Activated T-cell treated with anti-CD3 and anti-CD28 coated beads, Interleukin-2, amount 50 U/mL, for 24 hours (primary cell): ENCODE results near the gene IRF6.

Source experiments
- DNase-seq: peaks from one replicate; pipeline ENCODE4 v3.0.0-alpha.2; 2020
- H3K27ac Mint-ChIP-seq: 2 replicates; pipeline ENCODE4 v1.8.0; 2020; ENCODE audit warnings: mild to moderate bottlenecking, mixed read lengths
- H3K27me3 Mint-ChIP-seq: 2 replicates; pipeline ENCODE4 v1.8.0; 2020; ENCODE audit warnings: mixed read lengths
- H3K36me3 Mint-ChIP-seq: 2 replicates; pipeline ENCODE4 v1.8.0; 2020; ENCODE audit warnings: low read depth, mixed read lengths
- H3K4me1 Mint-ChIP-seq: 2 replicates; pipeline ENCODE4 v1.8.0; 2020; ENCODE audit warnings: low read depth, mixed read lengths
- H3K4me3 Mint-ChIP-seq: 2 replicates; pipeline ENCODE4 v1.8.0; 2020; ENCODE audit warnings: mild to moderate bottlenecking, moderate library complexity, mixed read lengths
- H3K9me3 Mint-ChIP-seq: 2 replicates; pipeline ENCODE4 v1.8.0; 2020; ENCODE audit warnings: mixed read lengths

The IRF6 gene

GRCh38 chr1:209805875-209806760 is at the start of gene IRF6:
Gene IRF6 (minus strand): TSS chr1:209806142. CDS start chr1:209801413, 4,729 bp downstream.
- H3K4me3 Mint-ChIP-seq: peak within 1 kb of the TSS; percentile 75
- no peaks in the 10 kb centered on the region for H3K36me3 Mint-ChIP-seq
- H3K27ac Mint-ChIP-seq: peak within 1 kb of the TSS; percentile 76
- peaks cover 6% of the 10 kb centered on the region for H3K27me3 Mint-ChIP-seq
- H3K4me1 Mint-ChIP-seq: peaks cover 20% of the 10 kb centered on the region
- no peaks in the 10 kb centered on the region for H3K9me3 Mint-ChIP-seq
- DNase-seq: peak; percentile 82

DNA sequence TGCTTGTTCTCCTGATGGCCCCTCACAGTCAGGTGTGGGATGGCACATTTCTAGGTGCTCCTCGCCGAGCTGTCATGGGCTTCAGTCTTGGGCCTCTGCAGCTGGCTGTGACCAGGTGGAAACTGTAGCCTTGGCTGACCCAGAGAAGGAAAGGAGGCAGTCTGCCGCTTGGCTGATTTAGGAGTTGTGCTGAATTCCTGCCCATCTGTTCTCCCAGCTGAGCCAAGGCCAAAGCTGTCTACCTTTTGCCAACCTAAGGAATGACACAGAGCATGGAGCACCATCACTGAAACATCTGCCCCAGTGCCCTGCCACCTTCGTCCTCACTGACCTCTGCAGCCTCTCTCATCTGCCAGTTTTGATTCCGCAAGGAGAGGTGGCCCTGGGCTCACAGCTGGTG is 49.7 kb upstream of the IRF6 start:
- Mint-ChIP-seq H3K27me3 (no peaks in the 10 kb centered on the region), H3K27ac (no peak overlapping the region), H3K36me3 (peaks cover 62% of the 10 kb centered on the region), H3K9me3 (no peaks in the 10 kb centered on the region), H3K4me1 (peaks cover 3% of the 10 kb centered on the region), H3K4me3 (no peak overlapping the region)
- no peak for DNase-seq

DNA sequence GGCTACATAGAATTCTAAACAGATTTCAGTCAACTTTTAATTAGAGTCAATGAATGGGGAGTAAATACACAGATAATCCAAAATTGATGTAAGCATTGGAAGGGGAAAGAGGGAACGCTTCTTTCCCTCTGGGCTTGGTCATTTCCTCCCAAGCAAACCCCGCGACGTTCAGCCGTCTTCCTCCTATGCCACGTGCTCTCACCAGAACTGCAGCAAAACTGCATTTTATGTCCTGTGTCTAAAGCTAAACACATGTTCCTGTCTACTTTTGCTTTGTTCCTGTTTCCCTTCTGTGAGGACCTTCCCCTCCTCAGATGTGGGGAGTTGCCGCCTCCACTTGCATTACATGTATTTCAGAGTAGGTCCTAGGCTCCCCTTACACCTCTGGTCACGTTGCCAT is 49.1 kb upstream of the IRF6 start:
- peaks cover 3% of the 10 kb centered on the region for H3K4me1 Mint-ChIP-seq
- no peaks in the 10 kb centered on the region for H3K27me3 Mint-ChIP-seq
- H3K36me3 Mint-ChIP-seq: peaks cover 68% of the 10 kb centered on the region
- H3K27ac Mint-ChIP-seq: peak overlapping the region; percentile 13
- no peak overlapping the region for H3K4me3 Mint-ChIP-seq
- H3K9me3 Mint-ChIP-seq: no peaks in the 10 kb centered on the region
- no peak for DNase-seq

- no peak overlapping the region for H3K4me3 Mint-ChIP-seq
- H3K4me1 Mint-ChIP-seq: peaks cover 3% of the 10 kb centered on the region
- H3K27ac Mint-ChIP-seq: peak overlapping the region; percentile 37
- H3K36me3 Mint-ChIP-seq: peaks cover 76% of the 10 kb centered on the region
- no peak for DNase-seq
- no peaks in the 10 kb centered on the region for H3K9me3 Mint-ChIP-seq
- H3K27me3 Mint-ChIP-seq: no peaks in the 10 kb centered on the region
Observed at GRCh38 chr1:209854196-209854595, 48.3 kb upstream of the IRF6 start.

- Mint-ChIP-seq H3K9me3 (no peaks in the 10 kb centered on the region), H3K27ac (no peak overlapping the region), H3K4me3 (no peak overlapping the region), H3K27me3 (no peaks in the 10 kb centered on the region), H3K36me3 (peaks cover 81% of the 10 kb centered on the region), H3K4me1 (peaks cover 3% of the 10 kb centered on the region)
- no peak for DNase-seq
Observed at GRCh38 chr1:209853676-209854075, 47.7 kb upstream of the IRF6 start.

DNA sequence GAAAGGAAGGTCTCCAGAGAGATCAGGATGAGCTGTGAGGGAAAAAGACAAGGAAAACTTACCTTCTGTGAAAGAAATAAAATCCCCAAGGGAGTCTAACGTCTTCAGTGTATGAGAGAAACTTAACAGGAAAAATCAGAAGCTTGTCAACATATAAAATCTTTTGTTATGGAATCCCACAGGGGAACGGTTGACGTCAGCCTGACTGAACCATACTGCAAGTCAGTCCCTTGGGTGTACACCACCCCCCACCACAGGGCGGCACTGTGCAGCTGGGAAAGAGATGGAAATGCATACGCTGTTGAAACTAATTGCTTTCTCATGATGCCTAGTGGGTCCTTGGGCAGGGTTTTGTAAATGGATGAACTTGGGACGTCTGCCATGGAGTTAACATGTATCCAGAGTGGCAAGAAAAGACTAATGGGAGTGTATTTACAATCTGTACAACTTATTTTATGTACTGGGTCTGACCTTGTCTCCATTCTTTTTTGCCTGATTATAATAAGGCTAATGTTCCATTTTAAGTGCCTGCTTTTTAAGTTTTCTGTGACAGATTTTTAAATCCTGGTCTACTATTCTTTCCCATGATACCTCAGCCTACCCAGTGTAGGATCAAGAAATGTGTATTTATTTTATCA is 44.5 kb upstream of the IRF6 start:
- DNase-seq: peak; percentile 56

DNA sequence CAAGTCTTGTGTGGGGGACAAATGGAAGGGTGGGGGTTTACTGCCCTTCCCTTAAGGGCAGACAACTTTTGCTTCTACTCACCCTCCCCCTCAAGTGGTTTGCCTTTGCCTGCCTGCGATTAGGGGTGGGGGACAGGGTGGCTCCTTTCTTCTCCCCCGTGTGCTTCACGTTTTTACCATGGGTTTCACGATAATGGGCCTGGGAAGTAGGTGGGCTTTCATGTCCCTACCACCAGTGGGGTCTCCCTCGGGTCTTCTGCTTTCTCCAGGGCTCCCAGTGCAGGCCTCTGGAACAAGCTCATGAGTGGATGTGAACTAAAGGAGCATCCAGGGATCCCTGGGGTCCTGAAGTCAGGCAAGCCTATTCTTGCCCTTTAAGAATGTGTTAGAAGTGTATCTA is 43.4 kb upstream of the IRF6 start:
- Mint-ChIP-seq H3K4me1 (peaks cover 6% of the 10 kb centered on the region), H3K27ac (no peak overlapping the region), H3K9me3 (no peaks in the 10 kb centered on the region), H3K27me3 (no peaks in the 10 kb centered on the region), H3K4me3 (no peak overlapping the region), H3K36me3 (peaks cover 97% of the 10 kb centered on the region)
- no peak for DNase-seq

More for the DNA sequence above, 44.5 kb upstream of the IRF6 start:
- Mint-ChIP-seq H3K27me3 (no peaks in the 10 kb centered on the region), H3K36me3 (peaks cover 92% of the 10 kb centered on the region), H3K9me3 (no peaks in the 10 kb centered on the region), H3K4me1 (peaks cover 8% of the 10 kb centered on the region), H3K4me3 (no peak overlapping the region), H3K27ac (peak overlapping the region; percentile 72)

DNA sequence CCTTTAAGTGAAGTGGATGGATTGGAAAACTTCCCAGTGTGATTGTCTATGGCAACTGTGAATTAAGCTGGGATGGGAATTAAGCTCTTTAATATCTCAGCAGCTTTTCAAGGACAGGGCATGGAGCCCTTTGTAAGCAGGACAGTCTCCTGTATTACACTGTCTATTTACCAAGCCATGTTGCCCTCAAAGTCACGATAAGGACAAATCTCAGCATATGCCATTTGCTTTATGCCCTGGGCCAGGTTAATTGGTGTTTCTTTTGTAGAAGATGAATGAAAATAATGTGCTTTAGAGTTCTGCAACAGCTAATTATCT is 39.4 kb upstream of the IRF6 start:
- DNase-seq: no peak
- Mint-ChIP-seq H3K36me3 (peaks cover 96% of the 10 kb centered on the region), H3K4me3 (no peak overlapping the region)

DNA sequence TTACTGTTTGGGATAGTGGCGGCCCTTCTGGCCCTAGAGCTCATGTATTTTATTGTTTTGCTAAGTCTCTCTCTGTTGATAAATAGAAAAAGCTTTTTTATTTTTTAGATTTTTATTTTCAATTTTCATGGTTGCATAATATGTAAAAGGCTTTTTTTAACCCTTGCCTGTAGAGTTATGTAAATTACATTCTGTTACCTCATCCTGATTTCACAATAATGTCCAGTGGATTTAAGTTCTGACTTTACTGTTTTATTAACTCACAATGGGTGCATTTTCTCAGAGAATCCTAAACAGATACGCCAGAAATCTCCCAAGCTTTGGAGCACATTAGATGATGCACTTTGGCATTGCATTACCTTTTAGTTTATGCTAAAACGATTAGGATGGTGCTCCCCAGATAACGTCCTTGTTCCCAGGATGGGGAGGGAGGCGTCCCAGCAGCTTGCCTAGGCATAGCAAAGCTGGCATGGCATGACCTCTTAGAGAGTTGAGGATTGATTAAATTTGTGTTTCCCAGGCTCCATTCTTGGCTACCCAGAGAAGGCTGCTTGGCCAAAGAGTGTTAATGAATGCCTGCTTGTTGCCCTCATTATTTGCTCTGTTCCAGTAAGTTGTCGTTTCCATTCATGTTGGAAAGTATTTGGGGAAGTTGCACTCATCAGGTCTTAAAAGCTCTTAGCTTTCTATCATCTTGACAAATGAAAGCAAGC is 38.9 kb upstream of the IRF6 start:
- H3K4me1 Mint-ChIP-seq: peaks cover 18% of the 10 kb centered on the region
- no peak overlapping the region for H3K27ac Mint-ChIP-seq
- H3K9me3 Mint-ChIP-seq: no peaks in the 10 kb centered on the region
- H3K27me3 Mint-ChIP-seq: no peaks in the 10 kb centered on the region
- H3K4me3 Mint-ChIP-seq: no peak overlapping the region
- peaks cover 96% of the 10 kb centered on the region for H3K36me3 Mint-ChIP-seq
- DNase-seq: no peak

More for the DNA sequence above, 39.4 kb upstream of the IRF6 start:
- H3K4me1 Mint-ChIP-seq: peaks cover 13% of the 10 kb centered on the region
- H3K9me3 Mint-ChIP-seq: no peaks in the 10 kb centered on the region
- H3K27me3 Mint-ChIP-seq: no peaks in the 10 kb centered on the region
- no peak overlapping the region for H3K27ac Mint-ChIP-seq

DNA sequence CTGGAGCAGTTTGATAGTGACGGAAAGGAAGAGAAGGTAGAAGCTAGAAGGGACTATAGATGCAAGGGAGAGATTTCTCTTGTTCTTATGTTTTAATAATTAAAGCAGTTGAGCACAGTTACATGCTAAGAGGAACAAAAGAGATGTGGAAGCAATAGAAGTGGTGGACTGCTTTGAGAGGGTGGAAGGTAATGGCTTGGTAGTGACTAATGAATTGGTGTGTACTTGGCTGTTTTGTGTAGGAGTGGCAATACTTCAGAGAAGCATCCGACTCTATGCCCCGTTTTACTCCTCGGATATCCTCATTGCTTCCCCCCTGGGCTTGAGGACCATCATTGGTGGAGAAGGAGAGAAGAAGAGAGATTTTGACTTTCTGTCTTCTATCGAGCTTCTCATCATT is 34.7 kb upstream of the IRF6 start:
- Mint-ChIP-seq H3K9me3 (no peaks in the 10 kb centered on the region), H3K4me1 (peaks cover 41% of the 10 kb centered on the region), H3K4me3 (no peak overlapping the region), H3K27ac (peak overlapping the region; percentile 88), H3K27me3 (no peaks in the 10 kb centered on the region), H3K36me3 (peaks cover 98% of the 10 kb centered on the region)
- no peak for DNase-seq

DNA sequence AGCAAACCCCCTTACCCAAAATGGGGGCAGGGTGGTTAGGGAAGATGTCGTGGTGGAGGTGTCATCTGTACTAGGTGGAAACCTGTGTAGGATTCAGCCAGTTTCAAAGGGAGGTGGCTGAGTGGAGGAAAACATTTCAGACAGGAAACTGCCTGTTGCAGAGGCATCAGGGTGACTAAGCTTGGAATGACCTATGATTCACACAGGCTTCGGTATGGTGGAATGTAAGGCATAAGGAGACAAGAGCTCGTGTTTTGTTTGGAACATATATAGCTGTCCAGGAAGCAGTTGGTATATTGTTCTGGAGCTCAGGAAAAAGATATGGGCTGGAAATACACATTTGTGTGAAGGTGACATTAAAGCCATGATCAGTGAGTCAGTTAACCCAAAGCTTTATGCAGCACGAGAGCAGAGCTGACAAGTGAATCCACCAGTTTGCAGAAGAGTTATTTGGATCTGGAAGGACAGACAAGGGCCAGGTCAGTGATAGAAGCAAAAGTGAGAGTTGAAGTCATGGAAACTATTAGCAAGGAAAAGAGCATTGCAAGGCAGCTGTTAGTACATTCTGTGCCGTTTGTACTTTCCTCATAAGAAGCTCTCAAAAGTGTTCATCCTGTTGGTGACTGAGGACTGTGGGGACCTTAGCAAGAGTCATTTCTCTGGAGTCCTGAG is 34.1 kb upstream of the IRF6 start:
- H3K4me1 Mint-ChIP-seq: peaks cover 46% of the 10 kb centered on the region
- peak overlapping the region; percentile 88 for H3K27ac Mint-ChIP-seq
- DNase-seq: no peak
- H3K36me3 Mint-ChIP-seq: peaks cover 98% of the 10 kb centered on the region
- H3K4me3 Mint-ChIP-seq: no peak overlapping the region
- no peaks in the 10 kb centered on the region for H3K9me3 Mint-ChIP-seq
- no peaks in the 10 kb centered on the region for H3K27me3 Mint-ChIP-seq

GRCh38 chr1:209838537-209838936 is 32.6 kb upstream of the IRF6 start:
- H3K4me1 Mint-ChIP-seq: peaks cover 55% of the 10 kb centered on the region
- no peaks in the 10 kb centered on the region for H3K27me3 Mint-ChIP-seq
- H3K4me3 Mint-ChIP-seq: no peak overlapping the region
- no peaks in the 10 kb centered on the region for H3K9me3 Mint-ChIP-seq
- DNase-seq: no peak
- H3K27ac Mint-ChIP-seq: no peak overlapping the region
- H3K36me3 Mint-ChIP-seq: peaks cover 100% of the 10 kb centered on the region

GRCh38 chr1:209837671-209838070 is 31.7 kb upstream of the IRF6 start:
- Mint-ChIP-seq H3K27ac (peak overlapping the region; percentile 16), H3K27me3 (no peaks in the 10 kb centered on the region), H3K9me3 (no peaks in the 10 kb centered on the region), H3K36me3 (peaks cover 100% of the 10 kb centered on the region), H3K4me3 (no peak overlapping the region), H3K4me1 (peaks cover 60% of the 10 kb centered on the region)
- no peak for DNase-seq

DNA sequence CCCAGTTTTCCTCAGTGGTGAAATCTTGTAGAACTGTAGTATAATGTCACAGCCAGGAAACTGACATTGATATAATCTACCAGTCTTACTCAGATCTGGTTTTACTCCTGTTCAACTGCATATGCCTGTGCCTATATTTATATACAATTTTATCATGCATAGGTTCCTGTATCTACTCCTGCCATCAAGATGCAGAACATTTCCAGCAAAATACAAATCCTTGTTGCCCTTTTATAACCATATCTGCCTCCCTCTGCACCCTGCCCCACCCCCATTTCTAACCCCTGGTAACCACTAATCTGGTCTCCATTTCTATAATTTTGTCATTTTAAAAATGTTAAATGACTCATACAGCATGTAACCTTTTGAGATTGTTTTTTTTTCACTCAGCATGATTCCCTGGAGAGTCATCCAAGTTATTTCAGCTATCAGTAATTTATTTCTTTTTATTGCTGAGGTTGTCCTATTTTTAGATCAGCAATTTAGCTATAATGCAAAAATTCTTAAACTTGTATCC is 29.9 kb upstream of the IRF6 start:
- H3K36me3 Mint-ChIP-seq: peaks cover 98% of the 10 kb centered on the region
- no peaks in the 10 kb centered on the region for H3K9me3 Mint-ChIP-seq
- DNase-seq: no peak
- no peak overlapping the region for H3K4me3 Mint-ChIP-seq
- H3K4me1 Mint-ChIP-seq: peaks cover 69% of the 10 kb centered on the region
- H3K27ac Mint-ChIP-seq: peak overlapping the region; percentile 80
- no peaks in the 10 kb centered on the region for H3K27me3 Mint-ChIP-seq
